SK-N-SH treated with all-trans-retinoic acid at 6 μM for 48 hours (cell line): ENCODE results near the gene TRIM24.

Experiments used
- ATAC-seq: fragments of 200-7000 bp; cut with Tn5 transposase; 3 replicates; pipeline ENCODE4 v1.9.1; 2020; ENCODE audit warnings: mild to moderate bottlenecking, moderate library complexity
- ARNTL ChIP-seq: fragments of 450-650 bp; formaldehyde crosslinking; IDR thresholded peaks from 2 replicates; pipeline ENCODE4 v1.5.0; 2020; ENCODE audit warnings: low read depth, mild to moderate bottlenecking, moderate library complexity, borderline replicate concordance
- CREB5 ChIP-seq: fragments of 250-450 bp; sonication (Bioruptor Pico); IDR thresholded peaks from 2 replicates; pipeline ENCODE4 v1.5.1; 2020; ENCODE audit warnings: low read depth, mild to moderate bottlenecking, moderate library complexity
- GLIS3 ChIP-seq: fragments of 250-450 bp; sonication (Bioruptor Pico); IDR thresholded peaks from 2 replicates; pipeline ENCODE4 v1.5.0; 2020; ENCODE audit warnings: mild to moderate bottlenecking, moderate library complexity
- ISL1 ChIP-seq: fragments of 250-450 bp; sonication (Bioruptor Pico); IDR thresholded peaks from 2 replicates; pipeline ENCODE4 v2.1.2; 2022; ENCODE audit warnings: mild to moderate bottlenecking, moderate library complexity
- OSR1 ChIP-seq: fragments of 250-450 bp; sonication (Bioruptor Pico); IDR thresholded peaks from 2 replicates; pipeline ENCODE4 v1.8.0; 2022; ENCODE audit warnings: moderate library complexity, mild to moderate bottlenecking, inconsistent platforms
- PATZ1 ChIP-seq: fragments of 250-450 bp; sonication (Bioruptor Pico); IDR thresholded peaks from 2 replicates; pipeline ENCODE4 v1.8.0; 2020; ENCODE audit warnings: mild to moderate bottlenecking, moderate library complexity, borderline replicate concordance
- POU6F1 ChIP-seq: fragments of 250-450 bp; sonication (Bioruptor Pico); IDR thresholded peaks from 2 replicates; pipeline ENCODE4 v1.8.0; 2021; ENCODE audit warnings: low read depth, mild to moderate bottlenecking, moderate library complexity, borderline replicate concordance
- RARB ChIP-seq: fragments of 250-450 bp; sonication (Bioruptor Pico); IDR thresholded peaks from 2 replicates; pipeline ENCODE4 v1.8.0; 2021; ENCODE audit warnings: mild to moderate bottlenecking, moderate library complexity
- SNAI2 ChIP-seq: fragments of 250-450 bp; sonication (Bioruptor Pico); IDR thresholded peaks from 2 replicates; pipeline ENCODE4 v1.5.0; 2020; ENCODE audit warnings: mild to moderate bottlenecking, moderate library complexity
- TCF4 ChIP-seq: fragments of 250-450 bp; sonication (Bioruptor Pico); IDR thresholded peaks from 2 replicates; pipeline ENCODE4 v1.8.0; 2021; ENCODE audit warnings: mild to moderate bottlenecking, moderate library complexity, borderline replicate concordance
- TOX ChIP-seq: fragments of 250-450 bp; sonication (Bioruptor Pico); IDR thresholded peaks from 2 replicates; pipeline ENCODE4 v1.8.0; 2021; ENCODE audit warnings: mild to moderate bottlenecking, moderate library complexity, borderline replicate concordance
- TSHZ2 ChIP-seq: fragments of 250-450 bp; sonication (Bioruptor Pico); IDR thresholded peaks from 2 replicates; pipeline ENCODE4 v1.5.0; 2020; ENCODE audit warnings: mild to moderate bottlenecking, moderate library complexity
- ZC3H10 ChIP-seq: fragments of 250-450 bp; sonication (Bioruptor Pico); IDR thresholded peaks from 2 replicates; pipeline ENCODE4 v1.5.1; 2021; ENCODE audit warnings: mild to moderate bottlenecking, moderate library complexity
- ZFP30 ChIP-seq: fragments of 450-650 bp; formaldehyde crosslinking; IDR thresholded peaks from 2 replicates; pipeline ENCODE4 v1.5.0; 2022; ENCODE audit warnings: mild to moderate bottlenecking, moderate library complexity
- ZNF565 ChIP-seq: fragments of 450-650 bp; formaldehyde crosslinking; conservative IDR thresholded peaks from 2 replicates; pipeline ENCODE4 v1.5.0; 2020; ENCODE audit warnings: low read depth, mild to moderate bottlenecking, moderate library complexity
- ZNF70 ChIP-seq: fragments of 450-650 bp; formaldehyde crosslinking; IDR thresholded peaks from 2 replicates; pipeline ENCODE4 v1.5.0; 2020; ENCODE audit warnings: mild to moderate bottlenecking, moderate library complexity
- ZNF8 ChIP-seq: fragments of 450-650 bp; formaldehyde crosslinking; IDR thresholded peaks from 2 replicates; pipeline ENCODE4 v1.5.0; 2020; ENCODE audit warnings: mild to moderate bottlenecking, moderate library complexity
- TF ChIP-seq, protein P1 (sequence below): fragments of 250-450 bp; sonication (Bioruptor Pico); IDR thresholded peaks from 2 replicates; pipeline ENCODE4 v1.5.1; 2021; ENCODE audit warnings: mild to moderate bottlenecking, moderate library complexity

TRIM24 gene

DNA sequence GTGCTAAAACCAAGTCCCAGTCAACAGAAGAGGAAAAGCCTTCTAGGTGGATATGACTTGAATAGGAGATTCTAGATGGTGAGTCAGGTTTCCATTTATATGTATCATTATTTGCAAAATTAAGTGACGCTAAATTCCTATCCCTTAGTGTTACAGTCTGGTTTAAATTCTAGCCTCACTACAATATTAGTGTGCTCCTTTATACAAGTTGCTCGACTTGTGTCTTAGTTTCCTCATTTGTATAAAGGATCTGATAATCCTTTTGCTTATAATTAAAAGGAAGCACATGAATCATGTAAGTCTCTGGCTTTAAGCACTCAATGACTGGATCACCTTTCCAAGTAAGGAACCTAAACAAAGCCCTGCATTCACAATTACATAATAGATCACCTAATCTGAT is 135.4 kb downstream of the TRIM24 start:
- no peak for TF ChIP-seq TSHZ2
- TF ChIP-seq POU6F1 = no peak
- TF ChIP-seq SNAI2 (CRISPR knock-in tag) = no peak
- TF ChIP-seq RARB (CRISPR knock-in tag) = no peak
- no peak for TF ChIP-seq TCF4 (CRISPR knock-in tag)
- TF ChIP-seq PATZ1 (CRISPR knock-in tag) = no peak
- TF ChIP-seq, protein P1, sequence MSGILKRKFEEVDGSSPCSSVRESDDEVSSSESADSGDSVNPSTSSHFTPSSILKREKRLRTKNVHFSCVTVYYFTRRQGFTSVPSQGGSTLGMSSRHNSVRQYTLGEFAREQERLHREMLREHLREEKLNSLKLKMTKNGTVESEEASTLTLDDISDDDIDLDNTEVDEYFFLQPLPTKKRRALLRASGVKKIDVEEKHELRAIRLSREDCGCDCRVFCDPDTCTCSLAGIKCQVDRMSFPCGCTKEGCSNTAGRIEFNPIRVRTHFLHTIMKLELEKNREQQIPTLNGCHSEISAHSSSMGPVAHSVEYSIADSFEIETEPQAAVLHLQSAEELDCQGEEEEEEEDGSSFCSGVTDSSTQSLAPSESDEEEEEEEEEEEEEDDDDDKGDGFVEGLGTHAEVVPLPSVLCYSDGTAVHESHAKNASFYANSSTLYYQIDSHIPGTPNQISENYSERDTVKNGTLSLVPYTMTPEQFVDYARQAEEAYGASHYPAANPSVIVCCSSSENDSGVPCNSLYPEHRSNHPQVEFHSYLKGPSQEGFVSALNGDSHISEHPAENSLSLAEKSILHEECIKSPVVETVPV = no peak
- no peak for TF ChIP-seq ZNF8 (CRISPR knock-in tag)
- no peak for TF ChIP-seq OSR1 (CRISPR knock-in tag)
- no peak for TF ChIP-seq CREB5 (CRISPR knock-in tag)
- no peak for TF ChIP-seq ARNTL
- TF ChIP-seq ZNF70 (CRISPR knock-in tag) = no peak
- TF ChIP-seq ZNF565 = no peak
- no peak for TF ChIP-seq ZFP30 (CRISPR knock-in tag)
- no peak for TF ChIP-seq TOX (CRISPR knock-in tag)
- no peak for TF ChIP-seq ISL1 (CRISPR knock-in tag)
- TF ChIP-seq ZC3H10 (CRISPR knock-in tag) = no peak
- no peak for TF ChIP-seq GLIS3 (CRISPR knock-in tag)
- no peak for ATAC-seq

DNA sequence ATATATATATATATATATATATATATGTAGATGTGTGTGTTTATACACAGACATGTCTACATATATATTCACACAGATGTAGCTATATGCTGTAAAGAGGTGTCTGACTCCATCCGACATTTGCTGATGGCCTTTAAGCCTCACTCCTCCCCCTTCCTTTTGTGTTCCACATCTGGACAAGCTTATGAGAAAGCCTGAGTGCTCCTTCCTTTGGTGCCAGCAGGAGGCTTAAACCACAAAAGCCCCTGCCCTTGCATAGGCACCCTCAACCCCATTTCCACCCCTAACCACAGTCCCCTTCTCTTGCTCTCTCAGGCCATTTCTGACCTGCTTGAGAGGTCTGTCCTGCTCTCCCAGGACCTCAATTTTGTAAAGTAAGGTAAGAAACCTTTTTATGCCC is 142.4 kb downstream of the TRIM24 start:
- no peak for ATAC-seq
- TF ChIP-seq ISL1 (CRISPR knock-in tag) = no peak
- TF ChIP-seq, protein P1 = no peak
- TF ChIP-seq TSHZ2 = no peak
